A549 (cell line): ENCODE data around the gene ABCA13. TPM values are rescaled to one million over a fixed set of nuclear protein-coding genes. Genes with fewer than 3 reads are reported as not detected.

ENCODE experiments used
- ATAC-seq, 2 experiments: fragments of 200-7000 bp in 1 of 2; fragments of >200 bp in 1 of 2; cut with Nextera tagmentation in 1 of 2; cut with Tn5 transposase in 1 of 2; 3 replicates each; pipeline versions ENCODE4 v1.8.0 to v1.9.1; 2018 to 2020; ENCODE audit warnings: mild to moderate bottlenecking in 1 of 2, moderate library complexity in 1 of 2
- CTCF ChIA-PET: fragments of 300-600 bp; sonication (Branson Sonifier 250); formaldehyde crosslinking; extraction: SDS; loops from one replicate; lab custom pipeline; 2021; ENCODE audit warnings: antibody characterized with exemption, inconsistent platforms; lab: Yijun Ruan, JAX
- POLR2A ChIA-PET: fragments of 350-600 bp; formaldehyde crosslinking; extraction: SDS; loops from one replicate; lab custom pipeline; 2021; ENCODE audit warnings: antibody characterized with exemption, inconsistent platforms; lab: Yijun Ruan, JAX
- DNase-seq, 2 experiments: peaks; one replicate each; pipeline versions ENCODE4 v3.0.0 to v3.0.0-alpha.2; 2011 to 2016; ENCODE audit warnings: low read depth in 1 of 2, low spot score in 1 of 2
- FAIRE-seq: peaks from 2 replicates; lab custom pipeline; 2011; peaks lifted over from hg19 to GRCh38; lab: Jason Lieb, UNC
- H3K27ac ChIP-seq, 2 experiments: fragments of >200 bp; sonication (Bioruptor Twin); formaldehyde crosslinking; 3 replicates each; pipeline ENCODE4 v1.5.1; 2016 to 2017
- H3K4me1 ChIP-seq: fragments of >200 bp; sonication (Bioruptor Twin); formaldehyde crosslinking; 3 replicates; pipeline ENCODE4 v1.6.1; 2016
- H3K4me2 ChIP-seq: fragments of >200 bp; sonication (Bioruptor Twin); formaldehyde crosslinking; 3 replicates; pipeline ENCODE4 v1.6.1; 2016
- H3K4me3 ChIP-seq: fragments of >200 bp; sonication (Bioruptor Twin); formaldehyde crosslinking; 3 replicates; pipeline ENCODE4 v1.5.1; 2016
- H3K9me3 ChIP-seq: fragments of >200 bp; sonication (Bioruptor Twin); formaldehyde crosslinking; 3 replicates; pipeline ENCODE4 v1.6.1; 2016
- BHLHE40 ChIP-seq: IDR thresholded peaks from 2 replicates; pipeline ENCODE4 v1.6.1; 2012; ENCODE audit warnings: low read depth, low read length, inconsistent platforms
- EP300 ChIP-seq, 2 experiments: fragments of >200 bp; sonication (Bioruptor Twin); formaldehyde crosslinking; IDR thresholded peaks; 2 replicates in 1 of 2; 3 replicates in 1 of 2; pipeline ENCODE4 v1.6.1; 2016 to 2017
- ESRRA ChIP-seq: fragments of 150-350 bp; IDR thresholded peaks from 2 replicates; pipeline ENCODE4 v1.6.1; 2014; ENCODE audit warnings: mild to moderate bottlenecking, low read length, borderline replicate concordance
- GATA3 ChIP-seq: IDR thresholded peaks from 2 replicates; pipeline ENCODE4 v1.6.1; 2012; ENCODE audit warnings: borderline replicate concordance
- HES2 ChIP-seq: fragments of >200 bp; sonication (Bioruptor Twin); formaldehyde crosslinking; IDR thresholded peaks from 2 replicates; pipeline ENCODE4 v1.6.1; 2016
- HEYL ChIP-seq: fragments of 250-450 bp; sonication (Bioruptor Pico); IDR thresholded peaks from 2 replicates; pipeline ENCODE4 v1.8.0; 2021; ENCODE audit warnings: mild to moderate bottlenecking, moderate library complexity
- HOXA7 ChIP-seq: fragments of 250-450 bp; sonication (Bioruptor Pico); IDR thresholded peaks from 2 replicates; pipeline ENCODE4 v1.5.0; 2020; ENCODE audit warnings: mild to moderate bottlenecking, moderate library complexity
- HOXB13 ChIP-seq: fragments of 250-450 bp; sonication (Bioruptor Pico); IDR thresholded peaks from 2 replicates; pipeline ENCODE4 v1.5.0; 2020; ENCODE audit warnings: low read depth, mild to moderate bottlenecking, moderate library complexity
- HOXB5 ChIP-seq: fragments of 250-450 bp; sonication (Bioruptor Pico); IDR thresholded peaks from 2 replicates; pipeline ENCODE4 v1.5.0; 2020; ENCODE audit warnings: mild to moderate bottlenecking, moderate library complexity
- KDM5A ChIP-seq: fragments of 200-600 bp; sonication (generic); IDR thresholded peaks from 2 replicates; pipeline ENCODE4 v1.6.1; 2016; ENCODE audit warnings: antibody characterized with exemption, mild to moderate bottlenecking
- MAZ ChIP-seq: fragments of 150-350 bp; IDR thresholded peaks from 2 replicates; pipeline ENCODE4 v1.6.1; 2014; ENCODE audit warnings: antibody characterized with exemption, low read depth, low read length, borderline replicate concordance
- NFE2L2 ChIP-seq: fragments of 150-350 bp; conservative IDR thresholded peaks from 2 replicates; pipeline ENCODE4 v1.6.1; 2014; ENCODE audit warnings: low read length
- PHF8 ChIP-seq: fragments of 200-600 bp; sonication (generic); IDR thresholded peaks from 2 replicates; pipeline ENCODE4 v1.6.1; 2016; ENCODE audit warnings: low read depth, mild to moderate bottlenecking, antibody characterized with exemption, moderate library complexity, borderline replicate concordance
- RARB ChIP-seq: fragments of 250-450 bp; sonication (Bioruptor Pico); IDR thresholded peaks from 2 replicates; pipeline ENCODE4 v1.8.0; 2021; ENCODE audit warnings: mild to moderate bottlenecking, moderate library complexity
- RCOR1 ChIP-seq: fragments of 150-350 bp; IDR thresholded peaks from 2 replicates; pipeline ENCODE4 v1.6.1; 2014; ENCODE audit warnings: antibody characterized with exemption, low read length, low read depth
- RFX5 ChIP-seq: fragments of 450-650 bp; IDR thresholded peaks from 2 replicates; pipeline ENCODE4 v1.7.1; 2014; ENCODE audit warnings: antibody characterized with exemption, mild to moderate bottlenecking, moderate library complexity
- RNF2 ChIP-seq: fragments of 200-600 bp; sonication (generic); IDR thresholded peaks from 2 replicates; pipeline ENCODE4 v1.6.1; 2016; ENCODE audit warnings: low read depth, mild to moderate bottlenecking, antibody characterized with exemption, moderate library complexity, borderline replicate concordance
- WGBS: methylation state at CpG from one replicate; pipeline ENCODE4 v1.1.6; 2017; ENCODE audit errors: missing lambda C conversion rate; 5-methylcytosine and 5-hydroxymethylcytosine counted together
- polyA plus RNA-seq, 4 experiments: library from polyadenylated mRNA; depleted of rRNA in 3 of 4; stranded (reverse); fragments of >200 nt; fragmentation: RNase III in 1 of 4; extraction: RNeasy Plus Mini Kit Qiagen cat#74134 plus additional on column Dnase treatment in 1 of 4; gene quantifications; 2 replicates in 3 of 4; 3 replicates in 1 of 4; pipeline ENCODE4 v1.2.3, GENCODE V29; 2011 to 2017
- TF ChIP-seq, protein P1 (sequence below): fragments of >200 bp; sonication (Bioruptor Twin); formaldehyde crosslinking; IDR thresholded peaks from 3 replicates; pipeline ENCODE4 v1.5.1; 2016
- TF ChIP-seq, protein P2 (sequence below): fragments of 250-450 bp; sonication (Bioruptor Pico); IDR thresholded peaks from 2 replicates; pipeline ENCODE4 v1.5.0; 2021; ENCODE audit warnings: mild to moderate bottlenecking, moderate library complexity, borderline replicate concordance
- TF ChIP-seq, protein P3 (sequence below): IDR thresholded peaks from 2 replicates; pipeline ENCODE4 v1.6.1; 2012

The ABCA13 gene
- polyA plus RNA-seq, 2 of the 4 experiments (the other 2 are of a cell fraction), result 0.01 TPM; not detected in 1

DNA sequence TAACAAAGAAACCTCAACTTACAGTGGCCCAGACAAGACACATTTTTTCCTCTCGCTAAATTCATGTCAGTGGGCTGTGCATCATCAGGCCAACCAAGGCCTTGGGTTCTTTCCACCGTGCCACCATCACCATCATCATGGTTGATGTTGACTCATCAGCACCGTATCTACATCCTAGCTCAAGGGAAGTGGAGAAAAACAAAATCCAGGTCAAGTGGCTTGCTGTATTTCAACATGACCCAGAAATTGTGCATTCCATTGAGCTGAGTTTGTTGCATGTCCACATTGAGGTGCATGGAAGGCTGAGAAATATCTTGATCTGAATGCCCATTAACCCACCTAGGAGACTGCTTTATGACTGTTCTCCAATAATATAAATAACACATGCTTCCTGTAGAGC is 440.7 kb downstream of the ABCA13 start:
- FAIRE-seq (no peak), ATAC-seq (no peak), DNase-seq (no peak)
- 6% methylated on average over 3 of the region's 3 CpGs for WGBS
- H3K4me3 ChIP-seq, result no peak overlapping the region
- ChIA-PET POLR2A (no interaction called here), CTCF (no interaction called here)
- no peak overlapping the region for H3K27ac ChIP-seq
- no peak overlapping the region for H3K4me2 ChIP-seq
- no peaks in the 10 kb centered on the region for H3K9me3 ChIP-seq
- TF ChIP-seq NFE2L2 (no peak), RFX5 (no peak), BHLHE40 (no peak), RNF2 (no peak), KDM5A (no peak), EP300 (IDR thresholded peaks at IDR 0.05) (no peak), HOXA7 (CRISPR knock-in tag) (no peak)
- H3K4me1 ChIP-seq, result no peaks in the 10 kb centered on the region

- no peaks in the 10 kb centered on the region for H3K4me1 ChIP-seq
- no peak overlapping the region for H3K4me2 ChIP-seq
- ATAC-seq (no peak), DNase-seq (no peak), FAIRE-seq (no peak)
- no peak overlapping the region for H3K27ac ChIP-seq
- no peaks in the 10 kb centered on the region for H3K9me3 ChIP-seq
- WGBS, result 11% methylated on average over 7 of the region's 7 CpGs
- TF ChIP-seq GATA3 (no peak), HES2 (no peak)
- TF ChIP-seq, protein P1, sequence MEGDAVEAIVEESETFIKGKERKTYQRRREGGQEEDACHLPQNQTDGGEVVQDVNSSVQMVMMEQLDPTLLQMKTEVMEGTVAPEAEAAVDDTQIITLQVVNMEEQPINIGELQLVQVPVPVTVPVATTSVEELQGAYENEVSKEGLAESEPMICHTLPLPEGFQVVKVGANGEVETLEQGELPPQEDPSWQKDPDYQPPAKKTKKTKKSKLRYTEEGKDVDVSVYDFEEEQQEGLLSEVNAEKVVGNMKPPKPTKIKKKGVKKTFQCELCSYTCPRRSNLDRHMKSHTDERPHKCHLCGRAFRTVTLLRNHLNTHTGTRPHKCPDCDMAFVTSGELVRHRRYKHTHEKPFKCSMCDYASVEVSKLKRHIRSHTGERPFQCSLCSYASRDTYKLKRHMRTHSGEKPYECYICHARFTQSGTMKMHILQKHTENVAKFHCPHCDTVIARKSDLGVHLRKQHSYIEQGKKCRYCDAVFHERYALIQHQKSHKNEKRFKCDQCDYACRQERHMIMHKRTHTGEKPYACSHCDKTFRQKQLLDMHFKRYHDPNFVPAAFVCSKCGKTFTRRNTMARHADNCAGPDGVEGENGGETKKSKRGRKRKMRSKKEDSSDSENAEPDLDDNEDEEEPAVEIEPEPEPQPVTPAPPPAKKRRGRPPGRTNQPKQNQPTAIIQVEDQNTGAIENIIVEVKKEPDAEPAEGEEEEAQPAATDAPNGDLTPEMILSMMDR, result no peak
- ChIA-PET POLR2A (no interaction called here), CTCF (no interaction called here)
- H3K4me3 ChIP-seq, result no peak overlapping the region
Observed at GRCh38 chr7:48617508-48617907, 446.2 kb downstream of the ABCA13 start.

DNA sequence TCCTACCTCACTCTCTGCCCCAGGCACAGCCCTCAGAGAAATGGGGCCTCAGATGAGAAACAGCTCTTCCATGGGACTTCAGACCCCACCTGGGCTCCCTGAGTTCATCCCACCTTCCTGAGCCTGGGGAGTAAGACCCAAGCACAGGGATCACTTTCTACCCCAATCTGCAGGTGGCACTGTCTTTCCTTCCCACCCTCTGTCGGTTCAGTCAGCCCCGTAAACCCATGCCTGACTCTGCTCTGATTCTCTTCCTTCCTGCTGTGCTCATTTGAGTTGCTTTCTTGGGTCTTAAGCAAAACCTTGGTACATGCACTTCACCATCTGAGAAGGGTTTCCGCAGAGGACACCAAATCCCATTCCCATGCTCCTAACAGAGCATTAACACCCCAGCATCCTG is 446.7 kb downstream of the ABCA13 start:
- FAIRE-seq, result no peak
- 20% methylated on average over 3 of the region's 3 CpGs for WGBS
- H3K27ac ChIP-seq, result no peak overlapping the region
- CTCF ChIA-PET, result no interaction called here
- H3K4me2 ChIP-seq, result no peak overlapping the region
- no peak for ATAC-seq
- TF ChIP-seq, protein P2, sequence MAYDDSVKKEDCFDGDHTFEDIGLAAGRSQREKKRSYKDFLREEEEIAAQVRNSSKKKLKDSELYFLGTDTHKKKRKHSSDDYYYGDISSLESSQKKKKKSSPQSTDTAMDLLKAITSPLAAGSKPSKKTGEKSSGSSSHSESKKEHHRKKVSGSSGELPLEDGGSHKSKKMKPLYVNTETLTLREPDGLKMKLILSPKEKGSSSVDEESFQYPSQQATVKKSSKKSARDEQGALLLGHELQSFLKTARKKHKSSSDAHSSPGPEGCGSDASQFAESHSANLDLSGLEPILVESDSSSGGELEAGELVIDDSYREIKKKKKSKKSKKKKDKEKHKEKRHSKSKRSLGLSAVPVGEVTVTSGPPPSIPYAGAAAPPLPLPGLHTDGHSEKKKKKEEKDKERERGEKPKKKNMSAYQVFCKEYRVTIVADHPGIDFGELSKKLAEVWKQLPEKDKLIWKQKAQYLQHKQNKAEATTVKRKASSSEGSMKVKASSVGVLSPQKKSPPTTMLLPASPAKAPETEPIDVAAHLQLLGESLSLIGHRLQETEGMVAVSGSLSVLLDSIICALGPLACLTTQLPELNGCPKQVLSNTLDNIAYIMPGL (CRISPR knock-in tag), result no peak
- TF ChIP-seq HES2, result no peak
- no peak for TF ChIP-seq HEYL (CRISPR knock-in tag)
- no peak for TF ChIP-seq RARB
- no peak for TF ChIP-seq PHF8
- no peak for TF ChIP-seq BHLHE40
- TF ChIP-seq HOXB13 (CRISPR knock-in tag), result no peak
- no peak for TF ChIP-seq HOXB5 (CRISPR knock-in tag)
- TF ChIP-seq, protein P3, sequence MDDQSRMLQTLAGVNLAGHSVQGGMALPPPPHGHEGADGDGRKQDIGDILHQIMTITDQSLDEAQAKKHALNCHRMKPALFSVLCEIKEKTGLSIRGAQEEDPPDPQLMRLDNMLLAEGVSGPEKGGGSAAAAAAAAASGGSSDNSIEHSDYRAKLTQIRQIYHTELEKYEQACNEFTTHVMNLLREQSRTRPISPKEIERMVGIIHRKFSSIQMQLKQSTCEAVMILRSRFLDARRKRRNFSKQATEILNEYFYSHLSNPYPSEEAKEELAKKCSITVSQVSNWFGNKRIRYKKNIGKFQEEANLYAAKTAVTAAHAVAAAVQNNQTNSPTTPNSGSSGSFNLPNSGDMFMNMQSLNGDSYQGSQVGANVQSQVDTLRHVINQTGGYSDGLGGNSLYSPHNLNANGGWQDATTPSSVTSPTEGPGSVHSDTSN, result no peak
- no peak for TF ChIP-seq GATA3
- no peak for TF ChIP-seq KDM5A
- no peak for TF ChIP-seq RCOR1
- no peak for TF ChIP-seq ESRRA
- no peak for TF ChIP-seq HOXA7 (CRISPR knock-in tag)
- TF ChIP-seq MAZ, result no peak
- no peaks in the 10 kb centered on the region for H3K9me3 ChIP-seq
- POLR2A ChIA-PET, result no interaction called here
- no peak overlapping the region for H3K4me3 ChIP-seq
- DNase-seq, result no peak
- H3K4me1 ChIP-seq, result no peaks in the 10 kb centered on the region
